ENCODE data around the gene PITPNB. TPM values are rescaled to one million over a fixed set of nuclear protein-coding genes. Genes with fewer than 3 reads are reported as not detected.

Gene PITPNB
- polyA plus RNA-seq, 1 donor (not counting 4 experiments of a cell fraction or from before 2014, with no cell fraction given) = 81.6 TPM

DNA sequence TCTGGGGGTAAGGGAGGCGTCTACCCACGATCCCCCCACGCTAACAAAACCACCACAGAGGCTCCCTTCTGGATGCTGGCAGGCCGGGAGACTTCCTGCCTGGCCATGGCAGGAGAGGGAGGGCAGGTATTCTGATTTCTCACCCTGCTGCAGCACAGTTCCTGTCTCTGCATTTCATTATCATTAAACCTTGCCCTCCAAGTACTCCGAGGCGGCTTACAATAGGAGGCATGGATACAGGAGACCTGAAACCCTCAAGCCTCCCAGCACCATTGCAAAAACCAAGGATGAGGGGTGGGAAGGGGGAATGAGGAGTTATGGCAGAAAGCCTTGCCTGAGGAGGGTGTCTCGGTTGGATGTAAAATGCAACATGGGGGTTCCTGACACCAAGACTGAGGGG, 73.4 kb downstream of the PITPNB start:
- Histone ChIP-seq H3K9me1 (ENCODE audit: control insufficient read depth, extremely low read depth, insufficient read depth, low read length) (no peaks in the 10 kb centered on the region), H3K4me1 (ENCODE audit: control insufficient read depth, extremely low read depth, insufficient read depth, low read length) (no peaks in the 10 kb centered on the region), H3K79me2 (ENCODE audit: control insufficient read depth, insufficient read depth, low read length) (no peaks in the 10 kb centered on the region), H3K4me3 (ENCODE audit: control insufficient read depth in 2 of 3, extremely low read depth in 1 of 3, insufficient read depth in 2 of 3, low read depth in 1 of 3, low read length in 3 of 3) (no peak overlapping the region), H2AFZ (ENCODE audit: control insufficient read depth, low read length) (no peak overlapping the region), H3K27ac (ENCODE audit: control insufficient read depth, insufficient read depth, low read length) (no peak overlapping the region), H3K27me3 (ENCODE audit: control insufficient read depth, extremely low read depth, insufficient read depth, low read length) (no peaks in the 10 kb centered on the region), H3K9ac (ENCODE audit: control insufficient read depth, extremely low read depth, insufficient read depth, low read length) (no peak overlapping the region), H4K20me1 (ENCODE audit: control insufficient read depth, extremely low read depth, insufficient read depth, low read length) (no peaks in the 10 kb centered on the region), H3K36me3 (ENCODE audit: control insufficient read depth in 2 of 2, extremely low read depth in 1 of 2, insufficient read depth in 2 of 2, low read length in 2 of 2) (peaks cover 13 to 20% of the 10 kb centered on the region in 2 experiments), H3K4me2 (ENCODE audit: control insufficient read depth, extremely low read depth, insufficient read depth, low read depth, low read length) (no peak overlapping the region), H3K9me3 (ENCODE audit: control insufficient read depth, low read depth, low read length) (no peaks in the 10 kb centered on the region)
- DNase-seq (ENCODE audit: low read depth, low spot score) (no peak), FAIRE-seq (no peak)
- TF ChIP-seq EZH2 (IDR thresholded peaks at IDR 0.05; ENCODE audit: low read length) = no peak
- TF ChIP-seq, protein P1, sequence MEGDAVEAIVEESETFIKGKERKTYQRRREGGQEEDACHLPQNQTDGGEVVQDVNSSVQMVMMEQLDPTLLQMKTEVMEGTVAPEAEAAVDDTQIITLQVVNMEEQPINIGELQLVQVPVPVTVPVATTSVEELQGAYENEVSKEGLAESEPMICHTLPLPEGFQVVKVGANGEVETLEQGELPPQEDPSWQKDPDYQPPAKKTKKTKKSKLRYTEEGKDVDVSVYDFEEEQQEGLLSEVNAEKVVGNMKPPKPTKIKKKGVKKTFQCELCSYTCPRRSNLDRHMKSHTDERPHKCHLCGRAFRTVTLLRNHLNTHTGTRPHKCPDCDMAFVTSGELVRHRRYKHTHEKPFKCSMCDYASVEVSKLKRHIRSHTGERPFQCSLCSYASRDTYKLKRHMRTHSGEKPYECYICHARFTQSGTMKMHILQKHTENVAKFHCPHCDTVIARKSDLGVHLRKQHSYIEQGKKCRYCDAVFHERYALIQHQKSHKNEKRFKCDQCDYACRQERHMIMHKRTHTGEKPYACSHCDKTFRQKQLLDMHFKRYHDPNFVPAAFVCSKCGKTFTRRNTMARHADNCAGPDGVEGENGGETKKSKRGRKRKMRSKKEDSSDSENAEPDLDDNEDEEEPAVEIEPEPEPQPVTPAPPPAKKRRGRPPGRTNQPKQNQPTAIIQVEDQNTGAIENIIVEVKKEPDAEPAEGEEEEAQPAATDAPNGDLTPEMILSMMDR (optimal IDR thresholded peaks at IDR 0.05 in 1 of 3, IDR thresholded peaks at IDR 0.05 in 1 of 3, conservative IDR thresholded peaks at IDR 0.05 in 1 of 3; ENCODE audit: extremely low read depth in 1 of 3, insufficient read depth in 2 of 3, low read length in 3 of 3) = no peak
- dilution Hi-C loops (cut with MboI; ENCODE audit: extremely low pct_ligation_motif_present, low sequenced_read_pairs) = no loop called here

DNA sequence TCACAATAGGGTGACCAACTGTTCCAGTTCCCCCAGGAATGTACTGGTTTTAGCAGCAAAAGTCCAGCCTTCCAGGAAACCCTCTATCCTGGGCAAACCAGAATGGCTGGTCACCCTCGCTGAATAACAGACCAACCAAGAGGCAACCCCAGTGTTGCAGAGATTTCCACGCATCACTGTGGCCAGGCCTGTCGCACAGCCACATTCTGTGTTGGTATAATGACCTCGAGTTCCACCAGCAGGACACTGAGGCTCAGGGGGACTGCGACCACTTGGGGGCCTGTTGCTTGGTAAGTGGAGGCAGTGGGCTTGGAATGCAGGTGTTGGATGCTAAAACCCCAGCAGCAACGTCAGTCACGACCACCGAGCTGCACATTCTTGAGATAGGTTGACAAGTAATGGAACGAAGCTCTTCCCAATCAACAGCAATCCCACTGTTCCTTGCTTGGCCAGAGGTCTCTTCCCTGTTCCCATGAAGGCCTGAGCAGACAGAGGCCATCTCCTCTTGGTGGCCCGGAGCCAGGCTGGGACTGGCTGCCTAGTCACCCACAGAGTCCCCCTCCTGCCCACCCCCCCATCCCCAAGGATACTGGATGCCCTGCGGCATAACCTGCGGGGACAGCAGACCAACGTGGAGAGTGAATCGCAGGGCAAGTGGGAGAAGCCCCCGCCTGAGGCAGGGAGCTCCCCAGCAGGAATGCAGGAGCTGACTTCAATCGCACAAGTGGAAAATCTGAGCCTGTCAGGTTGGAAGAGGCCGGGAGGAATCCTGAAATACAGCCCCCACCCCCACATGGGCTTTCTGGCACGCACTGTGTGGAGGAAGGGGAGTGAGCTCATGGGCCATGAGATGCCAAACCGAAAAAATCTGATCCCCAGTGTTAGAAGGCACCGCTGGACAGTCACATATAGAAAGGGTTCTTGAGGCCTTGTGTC, 74.1 kb downstream of the PITPNB start:
- Histone ChIP-seq H4K20me1 (ENCODE audit: control insufficient read depth, extremely low read depth, insufficient read depth, low read length) (no peaks in the 10 kb centered on the region), H3K27me3 (ENCODE audit: control insufficient read depth, extremely low read depth, insufficient read depth, low read length) (no peaks in the 10 kb centered on the region), H3K36me3 (ENCODE audit: control insufficient read depth in 2 of 2, extremely low read depth in 1 of 2, insufficient read depth in 2 of 2, low read length in 2 of 2) (peaks cover 10 to 17% of the 10 kb centered on the region in 2 experiments), H2AFZ (ENCODE audit: control insufficient read depth, low read length) (no peak overlapping the region), H3K9me3 (ENCODE audit: control insufficient read depth, low read depth, low read length) (no peaks in the 10 kb centered on the region), H3K4me1 (ENCODE audit: control insufficient read depth, extremely low read depth, insufficient read depth, low read length) (no peaks in the 10 kb centered on the region), H3K4me2 (ENCODE audit: control insufficient read depth, extremely low read depth, insufficient read depth, low read depth, low read length) (no peak overlapping the region), H3K79me2 (ENCODE audit: control insufficient read depth, insufficient read depth, low read length) (no peaks in the 10 kb centered on the region), H3K27ac (ENCODE audit: control insufficient read depth, insufficient read depth, low read length) (no peak overlapping the region), H3K9ac (ENCODE audit: control insufficient read depth, extremely low read depth, insufficient read depth, low read length) (no peak overlapping the region), H3K4me3 (ENCODE audit: control insufficient read depth in 2 of 3, extremely low read depth in 1 of 3, insufficient read depth in 2 of 3, low read depth in 1 of 3, low read length in 3 of 3) (no peak overlapping the region), H3K9me1 (ENCODE audit: control insufficient read depth, extremely low read depth, insufficient read depth, low read length) (no peaks in the 10 kb centered on the region)
- dilution Hi-C loops (cut with MboI; ENCODE audit: extremely low pct_ligation_motif_present, low sequenced_read_pairs) = no loop called here
- FAIRE-seq (no peak), DNase-seq (ENCODE audit: low read depth, low spot score) (no peak)
- TF ChIP-seq EZH2 (IDR thresholded peaks at IDR 0.05; ENCODE audit: low read length) = no peak
- TF ChIP-seq, protein P1 (optimal IDR thresholded peaks at IDR 0.05 in 1 of 3, IDR thresholded peaks at IDR 0.05 in 1 of 3, conservative IDR thresholded peaks at IDR 0.05 in 1 of 3; ENCODE audit: extremely low read depth in 1 of 3, insufficient read depth in 2 of 3, low read length in 3 of 3) = no peak

Measured in keratinocyte (primary cell).